GM18498 (cell line): Measurements from ENCODE around the gene PCDHGC5.
A peak's percentile ranks its signal among the peaks of the same experiment; 100 is the strongest.

ENCODE experiments used
- ATAC-seq: cut with Tn5 transposase; IDR thresholded peaks from one replicate; pipeline ENCODE4 v1.9.1; 2021; ENCODE audit warnings: mild to moderate bottlenecking, moderate library complexity; ENCODE audit not compliant: unreplicated experiment

Gene PCDHGC5

GRCh38 chr5:141490271-141490670, 1.4 kb downstream of the PCDHGC5 start:
- no peak for ATAC-seq

GRCh38 chr5:141490771-141491170, 1.9 kb downstream of the PCDHGC5 start:
- ATAC-seq = no peak

- ATAC-seq = no peak
Observed at GRCh38 chr5:141491323-141492167, 2.7 kb downstream of the PCDHGC5 start.

- ATAC-seq = no peak
Observed at GRCh38 chr5:141492168-141492885, 3.4 kb downstream of the PCDHGC5 start.

- no peak for ATAC-seq
Observed at GRCh38 chr5:141493500-141494422, 4.9 kb downstream of the PCDHGC5 start.

- no peak for ATAC-seq
Observed at GRCh38 chr5:141494761-141495452, 6.0 kb downstream of the PCDHGC5 start.

GRCh38 chr5:141495453-141495811, 6.6 kb downstream of the PCDHGC5 start:
- no peak for ATAC-seq

GRCh38 chr5:141496038-141496437, 7.2 kb downstream of the PCDHGC5 start:
- ATAC-seq = no peak

- no peak for ATAC-seq
Observed at GRCh38 chr5:141501761-141502160, 12.9 kb downstream of the PCDHGC5 start.

- ATAC-seq = no peak
Observed at GRCh38 chr5:141503681-141504080, 14.8 kb downstream of the PCDHGC5 start.

- no peak for ATAC-seq
Observed at GRCh38 chr5:141504216-141504615, 15.3 kb downstream of the PCDHGC5 start.

GRCh38 chr5:141506381-141507155, 17.7 kb downstream of the PCDHGC5 start:
- no peak for ATAC-seq

GRCh38 chr5:141507387-141508091, 18.7 kb downstream of the PCDHGC5 start:
- ATAC-seq = peak; percentile 44

GRCh38 chr5:141508440-141508797, 19.5 kb downstream of the PCDHGC5 start:
- ATAC-seq = no peak

GRCh38 chr5:141508798-141509611, 20.1 kb downstream of the PCDHGC5 start:
- ATAC-seq = no peak

GRCh38 chr5:141510160-141510559, 21.3 kb downstream of the PCDHGC5 start:
- ATAC-seq = no peak

- ATAC-seq = no peak
Observed at GRCh38 chr5:141510850-141511601, 22.1 kb downstream of the PCDHGC5 start.
